ENCODE results near the gene CAMK2B.

Gene CAMK2B

DNA sequence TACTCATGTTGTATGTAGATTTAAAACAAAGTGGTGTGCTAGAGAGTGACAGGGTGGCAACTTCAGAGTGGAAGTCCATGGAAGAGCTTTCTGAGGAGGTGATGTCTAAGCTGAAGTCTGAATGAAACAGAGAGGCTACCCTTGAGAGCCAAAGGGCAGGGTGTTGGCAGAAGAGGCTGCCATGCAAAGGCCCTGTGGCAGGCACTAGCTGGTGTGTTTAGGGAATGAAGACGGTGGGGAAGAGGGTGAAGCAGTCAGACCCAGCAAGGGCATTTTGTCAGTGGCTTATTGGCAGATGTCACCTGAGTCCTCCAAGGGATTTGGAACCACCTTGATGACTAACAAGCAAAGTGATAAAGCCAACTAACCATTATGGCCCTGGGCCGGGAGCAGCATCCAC is 3.7 kb upstream of the CAMK2B start:
- no peak for DNase-seq

DNA sequence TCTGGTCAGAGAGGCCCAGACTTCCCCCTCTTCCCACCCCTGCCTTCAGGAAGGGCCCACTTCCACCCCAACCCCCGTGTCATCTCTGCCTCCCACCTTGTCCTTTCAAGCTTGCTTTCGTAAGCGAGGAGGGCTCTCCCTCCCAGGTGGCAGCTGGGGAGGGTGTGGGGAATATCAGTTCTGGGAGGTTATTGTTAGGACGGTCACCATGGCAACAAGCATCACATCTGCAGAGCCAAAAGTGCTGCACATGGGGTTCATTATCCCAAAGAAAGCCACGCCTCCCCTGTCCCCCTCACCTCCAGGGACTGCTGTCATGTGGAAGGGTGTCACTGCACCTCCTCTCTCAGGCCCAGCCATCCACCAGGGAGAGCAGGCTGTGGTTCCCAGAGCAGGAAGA is 2.6 kb upstream of the CAMK2B start:
- DNase-seq: no peak

DNA sequence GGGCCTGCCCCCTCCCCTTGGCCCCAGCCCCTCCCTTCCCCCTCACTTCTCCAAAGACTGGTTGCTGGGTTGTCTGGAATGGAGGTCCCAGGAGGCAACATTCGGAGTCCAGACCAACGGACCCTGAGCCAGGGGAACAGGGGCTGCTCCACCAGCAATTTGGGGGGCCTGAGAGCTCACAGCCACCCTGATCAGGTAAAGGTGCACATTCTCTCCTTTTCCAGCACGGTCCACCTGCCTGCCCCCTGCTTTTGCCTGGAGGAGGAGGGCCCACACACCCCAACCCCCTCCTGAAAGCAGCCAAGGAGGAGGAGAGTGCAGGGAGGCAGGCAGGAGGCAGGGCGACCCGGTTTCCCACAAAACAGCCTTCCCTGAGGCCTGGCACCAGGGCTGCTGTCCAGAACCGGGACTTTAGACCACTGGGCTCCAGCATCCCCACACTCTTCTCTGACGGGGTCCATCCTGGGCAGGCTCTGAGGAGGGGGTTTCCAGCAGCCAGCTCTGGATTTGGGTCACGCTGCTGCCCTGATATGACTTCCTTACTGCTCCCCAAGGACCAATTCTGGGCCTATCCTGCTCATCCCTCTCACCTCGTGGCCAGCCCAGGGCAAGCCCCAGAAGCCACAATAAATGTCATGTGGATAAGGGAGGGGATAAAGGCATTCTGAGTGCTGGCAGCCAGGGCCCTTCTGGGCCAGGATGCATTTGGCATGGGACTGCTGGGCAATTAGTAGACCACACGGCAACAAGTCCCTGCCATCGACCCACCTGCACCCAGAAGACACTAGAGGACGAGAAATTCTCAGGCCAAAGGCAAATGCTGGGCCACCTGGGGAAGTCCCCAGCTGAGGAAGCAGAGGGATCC is 1.1 kb upstream of the CAMK2B start:
- DNase-seq: no peak

DNA sequence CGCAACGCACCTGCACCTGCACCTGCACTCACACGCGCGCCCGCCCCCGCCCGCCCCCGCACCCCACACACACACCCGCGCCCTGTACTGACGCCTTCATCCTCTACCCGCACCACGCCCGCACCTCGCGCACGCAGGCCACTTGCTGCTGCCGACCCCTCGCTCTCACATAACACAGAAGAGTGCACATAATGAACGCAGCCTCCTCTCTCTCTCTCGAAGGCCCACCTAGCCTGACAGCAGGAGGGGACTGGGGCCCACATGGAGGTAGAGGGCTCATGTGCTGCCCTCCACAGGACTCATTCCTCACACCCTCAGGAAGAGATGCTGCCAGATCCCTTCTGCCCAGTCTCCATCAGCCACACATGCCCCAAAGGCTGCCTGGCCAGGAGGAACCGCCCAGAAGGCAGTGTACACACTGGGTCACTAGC is 432 bp upstream of the CAMK2B start:
- DNase-seq: peak; percentile 62

DNA sequence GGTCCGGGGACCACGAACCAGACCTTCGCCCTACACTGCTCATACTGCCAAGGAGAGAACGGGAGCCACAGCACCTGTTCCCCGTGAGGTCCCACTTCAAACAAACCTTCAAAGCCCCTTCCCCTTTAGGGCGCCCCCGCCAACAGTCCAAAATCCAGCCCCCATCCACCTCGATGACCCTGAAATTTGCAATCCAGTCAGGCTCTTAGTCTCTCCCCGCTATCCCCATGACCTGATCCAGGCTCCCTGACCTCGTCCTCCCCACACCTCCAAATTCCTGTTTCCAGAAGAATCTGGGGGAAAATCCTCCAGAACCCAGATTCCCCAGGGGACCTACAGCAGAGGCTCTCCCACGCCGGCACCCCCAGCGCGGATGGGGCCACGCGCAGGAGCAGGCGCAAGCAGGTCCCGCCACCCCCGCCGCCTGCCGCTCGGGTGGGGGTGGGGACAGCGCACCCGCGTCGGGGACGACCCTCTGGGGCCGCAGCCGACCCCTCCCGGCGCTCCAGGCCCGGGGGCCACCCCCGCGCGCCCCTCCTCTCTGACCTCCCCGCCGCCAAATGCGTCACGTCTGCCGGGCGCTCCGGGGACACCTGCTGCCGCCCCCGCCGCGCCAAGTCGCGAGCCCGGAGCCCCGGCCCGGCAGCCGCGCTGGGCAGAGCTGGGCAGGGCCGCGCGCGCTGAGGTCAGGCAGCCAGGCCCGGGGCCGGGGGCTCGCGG is 753 bp downstream of the CAMK2B start:
- no peak for DNase-seq

DNA sequence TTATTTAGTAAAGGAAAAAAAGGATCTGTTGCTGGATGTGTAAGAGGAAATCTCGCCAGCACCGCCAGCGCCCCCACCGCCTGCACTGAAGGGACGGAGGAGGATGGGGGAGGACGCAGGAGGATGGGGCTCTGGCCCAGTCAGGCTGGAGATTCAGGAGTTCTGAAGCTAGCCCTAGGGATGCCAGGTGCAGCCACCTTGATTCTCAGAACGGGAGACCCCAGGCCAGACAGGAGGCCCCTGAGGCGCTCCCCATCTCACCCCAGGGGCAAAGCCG is 1.3 kb downstream of the CAMK2B start:
- DNase-seq: no peak

DNA sequence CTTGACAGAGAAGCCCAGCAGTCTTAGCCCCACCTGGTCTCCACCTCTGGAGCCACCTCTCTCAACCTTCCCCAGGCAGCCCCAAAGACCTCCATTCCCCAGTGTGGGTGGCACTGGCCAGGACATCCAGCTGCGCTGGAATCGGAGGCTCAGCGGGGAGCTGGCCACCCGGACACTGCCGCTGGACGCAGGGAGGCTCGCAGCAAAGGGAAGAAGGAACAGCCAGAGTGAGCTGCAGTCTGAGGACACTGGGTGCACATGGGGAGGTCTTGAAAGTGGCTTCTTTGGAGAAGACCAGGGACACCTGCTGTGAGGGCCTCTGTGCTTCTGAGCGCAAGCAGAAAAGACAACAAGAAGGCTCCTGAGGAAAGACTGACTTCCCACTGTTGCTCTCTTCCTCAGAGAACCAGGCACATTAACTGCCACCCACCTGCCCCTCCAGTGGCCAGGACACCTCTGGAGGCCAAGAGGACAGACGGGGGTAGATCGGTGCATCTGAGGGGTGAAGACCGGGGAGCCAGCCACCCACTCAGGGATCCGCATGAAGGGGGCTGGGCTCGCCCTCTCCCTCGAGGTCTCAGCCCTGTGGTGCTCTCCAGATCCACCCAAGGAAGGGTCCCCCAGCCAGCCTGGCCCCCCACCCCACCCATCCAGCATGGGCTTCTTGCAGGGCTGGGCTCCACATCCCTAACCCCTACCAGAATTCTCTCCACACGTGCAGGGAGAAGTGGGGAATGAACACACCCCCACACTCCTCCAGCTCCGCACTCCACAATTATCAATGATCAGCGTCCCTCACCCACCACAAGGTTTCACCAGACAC is 1.8 kb downstream of the CAMK2B start:
- no peak for DNase-seq

DNA sequence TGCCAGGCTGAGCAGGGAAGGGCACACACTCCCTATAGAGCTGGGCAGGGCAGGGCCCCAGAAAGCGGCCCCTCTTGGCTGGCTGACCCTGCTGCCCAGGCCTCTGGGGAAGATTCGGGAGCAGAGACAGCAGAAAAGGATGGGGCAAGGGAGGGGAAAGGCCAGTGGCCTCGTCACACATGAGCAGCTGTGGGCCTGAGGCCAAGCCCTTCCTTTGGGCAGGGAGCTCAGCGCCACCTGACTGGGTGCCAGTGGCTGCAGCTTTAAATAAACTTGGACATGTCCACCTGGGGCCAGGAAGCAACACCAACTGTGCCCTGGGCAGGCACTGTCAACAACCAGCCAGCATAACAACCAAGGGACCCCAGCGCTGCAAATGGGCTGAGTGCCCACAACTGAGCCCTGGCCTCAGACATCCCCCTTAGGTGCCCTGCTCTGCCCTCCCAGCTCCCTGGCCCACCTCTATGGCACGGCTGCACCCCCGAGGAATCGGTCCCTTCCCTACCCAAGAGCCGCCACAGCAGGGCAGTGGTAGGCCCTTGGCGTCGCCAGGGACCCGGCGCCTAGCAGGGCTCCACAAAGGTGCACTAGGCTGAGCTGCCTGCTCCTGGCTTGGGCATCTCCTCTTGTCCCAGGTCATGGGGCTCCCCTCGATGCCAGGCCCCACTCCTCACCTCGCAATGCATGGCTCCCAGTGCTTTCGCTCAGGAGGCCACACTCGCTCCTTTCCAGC is 2.6 kb downstream of the CAMK2B start:
- DNase-seq: no peak

DNA sequence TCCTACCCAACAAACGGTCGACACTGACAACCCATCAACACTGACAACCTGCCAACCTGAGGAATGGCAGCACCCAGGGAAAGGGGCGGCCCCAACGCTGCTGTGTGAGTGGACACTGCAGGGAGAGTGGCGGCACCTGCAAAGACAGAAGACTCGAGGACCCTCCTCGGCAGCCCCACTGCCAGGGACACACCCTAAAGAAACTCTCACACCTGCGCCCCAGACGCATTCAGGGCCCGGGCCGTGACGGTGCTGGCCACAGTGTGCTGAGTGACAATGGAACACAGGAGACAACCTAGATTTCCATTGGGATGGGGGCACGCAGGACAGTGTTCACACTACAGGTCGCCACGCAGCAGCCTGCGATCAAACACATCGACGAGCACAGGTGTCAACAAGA is 3.6 kb downstream of the CAMK2B start:
- no peak for DNase-seq

DNA sequence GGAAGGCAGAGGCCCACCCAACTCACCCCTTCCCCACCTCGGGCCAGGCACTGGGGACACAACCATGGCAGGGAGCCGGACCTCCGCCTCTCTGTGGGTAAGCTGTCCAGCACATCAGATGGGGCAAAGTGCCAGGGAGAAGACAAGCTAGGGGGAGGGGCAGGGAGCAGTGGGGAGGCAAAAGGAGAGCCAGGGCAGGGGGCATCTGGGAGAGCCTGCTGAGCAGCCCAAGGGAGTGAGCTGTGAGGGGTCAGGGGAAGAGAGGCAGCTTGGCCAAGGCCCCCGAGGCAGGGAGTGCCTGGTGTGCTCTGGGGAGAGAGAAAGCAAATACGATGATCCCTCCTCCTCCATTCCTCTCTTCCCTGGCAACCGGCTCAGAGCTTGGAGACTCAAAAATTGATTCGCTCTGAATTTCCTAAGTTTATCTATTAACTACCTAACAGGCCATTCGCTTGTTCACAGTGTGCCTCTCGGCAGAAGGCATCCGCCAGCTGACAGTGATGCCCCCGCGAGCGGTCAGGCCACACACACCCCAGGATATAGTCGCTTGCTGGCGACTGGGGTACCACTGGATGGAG is 4.5 kb downstream of the CAMK2B start:
- no peak for DNase-seq

DNA sequence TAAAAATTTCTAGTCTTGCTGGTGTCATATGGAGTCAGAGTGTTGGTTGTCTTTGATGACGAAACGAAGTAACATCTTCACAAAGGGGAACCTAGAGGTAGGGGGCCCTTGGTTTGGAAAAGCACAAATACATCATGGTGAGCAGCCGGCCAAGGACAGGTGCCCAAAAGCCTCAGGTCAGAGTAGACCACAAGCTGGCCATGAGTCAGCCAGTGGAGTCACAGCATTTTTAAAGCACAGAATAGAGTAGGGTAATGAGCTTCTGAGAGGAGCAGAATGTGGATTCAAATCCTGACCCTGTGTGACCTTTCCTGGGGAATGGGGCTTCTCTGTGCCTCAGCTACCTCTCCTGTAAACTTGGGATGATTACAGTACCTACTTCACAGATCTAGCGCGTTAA is 5.3 kb downstream of the CAMK2B start:
- no peak for DNase-seq

DNA sequence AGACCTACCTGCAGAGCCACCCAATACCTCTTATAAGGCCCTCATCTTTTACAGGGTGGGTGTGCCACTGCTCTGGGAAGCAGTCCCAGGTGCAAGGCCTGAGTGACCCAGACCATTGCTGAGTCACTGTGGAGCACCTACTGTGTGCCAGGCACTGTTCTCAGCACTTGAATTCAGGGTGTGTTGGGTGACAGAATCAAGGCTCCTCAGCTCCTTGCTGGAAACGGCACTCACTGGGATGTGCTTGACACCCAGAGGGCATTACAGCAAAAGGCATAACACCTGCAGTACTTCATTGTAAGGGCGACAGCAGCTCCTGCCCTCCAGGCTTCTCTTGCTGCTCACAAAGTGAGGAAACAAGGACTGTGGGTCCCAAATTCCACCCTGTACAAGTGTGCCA is 7.1 kb downstream of the CAMK2B start:
- no peak for DNase-seq

DNA sequence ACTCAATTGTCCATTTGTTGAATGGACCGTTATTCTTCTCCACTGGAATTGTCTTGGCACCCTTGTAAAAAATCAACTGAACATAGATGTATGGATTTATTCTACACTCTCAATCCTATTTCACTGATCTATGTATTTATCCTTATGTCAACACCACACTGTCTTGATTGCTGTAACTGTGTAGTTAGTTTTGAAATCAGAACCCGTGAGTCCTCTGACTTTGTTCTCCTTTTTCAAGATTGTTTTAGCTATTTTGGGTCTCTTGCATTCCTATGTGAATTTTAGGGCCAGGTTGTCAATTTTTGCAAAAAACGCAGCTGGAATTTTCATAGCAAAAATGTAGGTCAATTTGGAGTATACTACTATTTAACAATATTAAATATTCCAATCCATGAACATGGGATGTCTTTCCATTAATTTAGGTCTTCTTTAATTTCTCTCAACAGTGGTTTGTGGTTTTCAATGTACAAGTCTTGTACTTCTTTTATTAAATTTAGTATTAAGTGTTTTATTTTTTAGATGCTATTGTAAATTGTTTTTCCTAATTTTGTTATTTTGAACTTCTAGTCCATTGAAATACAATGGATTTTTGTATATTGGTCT is 10.0 kb downstream of the CAMK2B start:
- no peak for DNase-seq

DNA sequence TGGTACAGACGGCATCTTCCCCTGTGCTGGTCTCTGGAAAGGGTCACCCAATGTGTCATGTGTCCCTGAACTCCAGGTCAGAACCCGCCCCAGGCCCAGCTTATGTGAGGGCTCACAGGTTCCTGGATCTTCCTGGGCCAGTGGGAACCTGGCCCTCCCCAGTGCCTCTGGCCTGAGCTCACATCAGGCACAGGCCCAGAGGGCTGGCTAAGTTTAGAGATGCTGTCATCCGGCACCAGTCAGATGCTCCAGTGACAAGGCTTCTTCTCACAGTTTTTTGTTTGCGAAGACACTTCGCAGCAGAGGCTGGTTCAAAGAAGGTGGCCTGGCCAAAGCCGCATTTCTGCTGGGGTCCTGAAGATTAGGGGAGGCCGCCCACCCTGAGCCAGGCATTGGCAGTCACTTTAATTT is 11.8 kb downstream of the CAMK2B start:
- DNase-seq: no peak

DNA sequence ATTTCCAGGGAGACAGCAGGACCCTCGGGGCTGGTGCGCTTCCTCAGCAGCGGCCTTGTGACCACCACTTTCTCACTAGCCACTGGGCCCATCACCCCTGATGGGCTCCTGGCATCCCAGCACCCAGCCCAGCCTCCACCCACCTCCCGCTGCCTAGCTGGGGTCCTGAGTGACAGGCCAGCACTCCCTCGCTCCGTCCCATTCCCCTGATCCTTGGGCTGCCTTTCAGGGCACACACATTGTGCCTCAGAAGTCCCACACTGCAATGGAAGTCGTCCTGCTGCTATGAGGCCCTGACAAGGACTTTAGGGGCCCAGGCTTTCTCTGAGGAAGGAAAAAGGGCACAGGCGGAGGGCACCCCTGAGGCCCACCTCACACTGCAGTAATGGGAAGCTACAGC is 12.4 kb downstream of the CAMK2B start:
- DNase-seq: no peak

DNA sequence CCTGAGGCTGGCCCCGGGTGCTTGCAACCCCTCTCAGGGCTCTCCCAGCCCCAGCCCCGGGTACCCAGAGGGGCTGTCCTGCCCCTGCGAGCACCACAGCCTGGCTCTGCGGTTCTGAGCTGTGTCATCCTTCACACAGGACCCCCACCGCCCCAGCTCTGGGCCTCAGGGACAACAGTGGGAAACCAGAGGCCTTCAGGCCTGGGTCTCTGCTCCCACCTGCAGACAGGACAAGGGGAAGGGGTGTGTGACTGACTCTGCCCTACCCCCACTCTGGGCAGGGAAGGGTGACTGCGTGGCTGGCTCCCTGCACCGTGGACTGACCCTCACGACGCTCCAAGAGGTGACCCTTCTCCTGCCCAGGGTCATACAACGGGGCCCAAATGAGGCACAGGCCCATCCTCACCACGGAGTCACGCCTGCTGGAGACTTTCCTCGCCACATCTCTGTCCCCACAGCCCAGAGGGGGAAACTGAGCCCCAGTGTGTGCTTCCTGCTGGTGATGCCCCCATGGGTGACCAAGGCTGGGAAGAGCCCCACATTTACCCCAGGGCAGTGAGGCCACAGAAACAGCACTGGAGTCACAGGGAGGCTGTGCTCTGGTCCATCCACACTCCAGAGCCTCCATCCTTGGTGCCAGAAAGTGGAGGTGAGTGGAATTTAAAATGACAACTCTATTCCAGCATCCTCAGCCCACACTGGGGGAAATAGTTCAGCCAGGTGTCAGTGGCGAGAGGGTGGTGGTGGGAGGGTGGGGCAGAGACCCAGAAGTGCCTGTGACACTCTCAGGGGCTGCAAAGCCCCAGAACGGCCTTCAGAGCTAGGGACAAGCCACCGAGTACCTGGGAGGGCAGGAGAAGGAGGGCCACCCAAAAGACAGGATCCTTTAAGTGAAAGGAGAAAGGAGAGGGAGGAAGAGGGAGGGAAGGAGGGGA is 13.6 kb downstream of the CAMK2B start:
- DNase-seq: no peak

DNA sequence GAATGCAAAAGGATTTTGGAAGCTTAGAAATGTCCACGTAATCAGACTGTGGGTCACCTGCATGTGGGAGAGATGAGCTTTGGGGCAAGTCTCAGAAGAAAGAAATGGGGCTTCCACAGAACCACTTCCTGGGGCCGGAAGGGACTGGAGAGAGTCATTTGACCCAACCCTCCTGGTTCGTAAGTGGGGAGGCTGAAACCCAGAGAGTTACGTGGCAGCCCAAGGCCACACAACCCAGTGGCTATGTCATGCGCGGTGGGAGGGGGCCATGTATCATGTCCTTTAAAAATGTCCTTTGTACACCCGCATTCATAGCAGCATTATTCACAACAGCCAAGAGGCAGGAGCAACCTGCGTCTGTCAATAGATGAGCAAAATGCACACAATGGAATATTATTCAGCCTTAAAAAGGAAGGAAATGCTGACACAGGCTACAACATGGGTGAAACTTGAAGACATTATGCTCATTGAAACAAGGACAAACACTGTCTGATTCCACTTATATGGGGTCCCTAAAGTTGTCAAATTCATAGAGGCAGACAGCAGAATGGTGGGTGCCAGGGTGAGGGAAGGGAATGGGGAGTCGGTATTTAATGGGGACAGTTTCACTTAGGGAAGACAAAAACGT is 15.1 kb downstream of the CAMK2B start:
- no peak for DNase-seq

DNA sequence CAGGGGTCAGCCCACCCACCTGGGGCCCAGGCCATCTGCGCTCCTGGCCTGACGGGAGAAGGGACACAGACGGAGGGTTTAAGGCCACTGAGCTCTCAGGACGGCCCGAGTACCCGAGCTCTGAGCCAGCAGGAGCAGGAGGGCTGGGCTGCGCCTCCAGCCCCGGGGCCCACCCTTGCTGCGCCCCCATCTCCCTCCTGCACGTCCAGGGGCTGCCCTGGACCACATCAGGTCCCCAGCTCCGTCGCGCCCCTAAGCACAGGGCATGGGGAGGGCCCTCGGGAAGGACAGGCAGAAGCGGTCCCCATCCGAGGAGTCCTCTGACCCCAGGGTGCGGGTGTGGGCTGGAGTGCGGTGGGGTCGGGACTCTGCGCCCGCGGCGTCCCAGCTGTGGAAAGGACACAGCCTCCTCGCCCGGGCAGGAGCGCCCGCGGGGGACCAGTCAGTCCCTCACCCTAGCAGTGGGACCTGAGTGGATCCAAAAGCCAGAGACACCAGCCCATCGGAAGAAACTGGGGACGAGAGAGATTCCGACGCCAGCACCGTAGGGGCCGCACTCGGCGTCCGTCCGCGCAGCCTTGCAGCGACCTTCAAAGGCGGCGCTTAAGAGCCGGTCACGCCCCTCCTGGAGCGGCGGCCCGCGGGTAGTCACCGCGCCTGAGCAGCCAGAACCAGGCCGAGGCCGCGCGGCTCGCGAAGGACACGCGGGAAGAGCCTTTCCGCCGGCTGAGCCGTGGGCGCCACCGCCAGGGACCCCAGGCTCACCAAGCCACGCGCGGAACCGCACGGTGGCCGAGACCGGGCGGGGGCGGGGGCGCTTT is 15.9 kb downstream of the CAMK2B start:
- no peak for DNase-seq

DNA sequence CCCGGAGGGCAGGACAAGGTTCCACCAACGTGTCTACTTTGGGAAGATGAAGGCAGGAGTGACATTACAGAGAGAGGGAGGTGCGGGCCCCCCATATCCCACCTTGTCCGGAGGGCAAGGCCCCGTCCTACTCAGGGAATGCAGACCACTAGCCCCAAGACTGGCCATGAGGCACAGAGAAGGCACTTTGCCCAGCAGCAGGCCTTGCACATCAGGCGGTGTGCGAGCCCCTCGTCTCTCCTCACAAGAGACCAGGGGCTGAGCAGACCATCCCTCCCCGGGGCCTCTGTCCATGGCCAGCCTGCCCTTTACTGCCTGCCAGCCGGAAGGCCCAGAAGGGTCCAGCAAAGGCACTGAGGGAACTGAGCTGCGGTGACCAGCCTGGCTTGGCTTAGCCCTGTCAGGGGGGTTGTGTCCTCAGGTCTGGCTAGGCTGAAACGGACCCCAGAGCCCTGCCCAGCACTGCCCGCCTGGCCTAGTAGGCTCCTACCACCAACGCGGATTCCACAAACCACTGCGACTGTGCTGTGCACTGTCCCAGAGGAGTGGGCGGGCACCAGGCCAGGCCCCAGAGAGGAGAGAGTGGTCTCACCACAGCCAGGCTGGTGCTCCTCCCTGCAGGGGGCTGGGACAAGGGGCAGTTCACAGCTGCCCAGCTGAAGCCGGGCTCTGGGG is 16.7 kb downstream of the CAMK2B start:
- no peak for DNase-seq
